HG02678 (cell line): ENCODE results near the gene NFS1.
"Not testable (repeated sequence)": the region's sequence is repeated elsewhere in the genome, so short reads cannot be mapped to it uniquely, and the experiment has no call there.

Experiments
- ATAC-seq: cut with Tn5 transposase; IDR thresholded peaks from one replicate; pipeline ENCODE4 v1.9.1; 2021; ENCODE audit warnings: mild to moderate bottlenecking, moderate library complexity; ENCODE audit not compliant: unreplicated experiment

NFS1 gene

GRCh38 chr20:35710039-35710438 is 10.9 kb upstream of the NFS1 start:
- no peak for ATAC-seq

GRCh38 chr20:35709259-35709658 is 10.1 kb upstream of the NFS1 start:
- no peak for ATAC-seq

- ATAC-seq, result no peak
Observed at GRCh38 chr20:35708502-35708901, 9.3 kb upstream of the NFS1 start.

- ATAC-seq, result not testable (repeated sequence)
Observed at GRCh38 chr20:35706591-35707529, 7.7 kb upstream of the NFS1 start.

GRCh38 chr20:35705894-35706293 is 6.7 kb upstream of the NFS1 start:
- not testable (repeated sequence) for ATAC-seq

- ATAC-seq, result no peak
Observed at GRCh38 chr20:35704514-35705261, 5.5 kb upstream of the NFS1 start.

- ATAC-seq, result no peak
Observed at GRCh38 chr20:35702824-35703695, 3.9 kb upstream of the NFS1 start.

GRCh38 chr20:35702051-35702823 is 3.1 kb upstream of the NFS1 start:
- no peak for ATAC-seq

- ATAC-seq, result no peak
Observed at GRCh38 chr20:35700625-35701148, 1.5 kb upstream of the NFS1 start.

GRCh38 chr20:35699957-35700624 is 939 bp upstream of the NFS1 start:
- ATAC-seq, result no peak

GRCh38 chr20:35698298-35699126 is 640 bp downstream of the NFS1 start:
- ATAC-seq, result peak; percentile 29

GRCh38 chr20:35697696-35698297 is 1.4 kb downstream of the NFS1 start:
- no peak for ATAC-seq

GRCh38 chr20:35695978-35696377 is 3.2 kb downstream of the NFS1 start:
- no peak for ATAC-seq

GRCh38 chr20:35695245-35695749 is 3.9 kb downstream of the NFS1 start:
- no peak for ATAC-seq

- no peak for ATAC-seq
Observed at GRCh38 chr20:35690265-35690664, 8.9 kb downstream of the NFS1 start.

GRCh38 chr20:35686872-35687271 is 12.3 kb downstream of the NFS1 start:
- not testable (repeated sequence) for ATAC-seq

- ATAC-seq, result not testable (repeated sequence)
Observed at GRCh38 chr20:35685368-35685767, 13.8 kb downstream of the NFS1 start.

GRCh38 chr20:35681960-35682359 is 17.2 kb downstream of the NFS1 start:
- no peak for ATAC-seq
